ENCODE measurements around the gene MYO5A. TPM values are rescaled to one million over a fixed set of nuclear protein-coding genes. Genes with fewer than 3 reads are reported as not detected.
"Not testable (repeated sequence)": the region's sequence is repeated elsewhere in the genome, so short reads cannot be mapped to it uniquely, and the experiment has no call there.

Gene MYO5A
- total RNA-seq, 2 donors from 2014 or later: 2.6 to 6.0 TPM

DNA sequence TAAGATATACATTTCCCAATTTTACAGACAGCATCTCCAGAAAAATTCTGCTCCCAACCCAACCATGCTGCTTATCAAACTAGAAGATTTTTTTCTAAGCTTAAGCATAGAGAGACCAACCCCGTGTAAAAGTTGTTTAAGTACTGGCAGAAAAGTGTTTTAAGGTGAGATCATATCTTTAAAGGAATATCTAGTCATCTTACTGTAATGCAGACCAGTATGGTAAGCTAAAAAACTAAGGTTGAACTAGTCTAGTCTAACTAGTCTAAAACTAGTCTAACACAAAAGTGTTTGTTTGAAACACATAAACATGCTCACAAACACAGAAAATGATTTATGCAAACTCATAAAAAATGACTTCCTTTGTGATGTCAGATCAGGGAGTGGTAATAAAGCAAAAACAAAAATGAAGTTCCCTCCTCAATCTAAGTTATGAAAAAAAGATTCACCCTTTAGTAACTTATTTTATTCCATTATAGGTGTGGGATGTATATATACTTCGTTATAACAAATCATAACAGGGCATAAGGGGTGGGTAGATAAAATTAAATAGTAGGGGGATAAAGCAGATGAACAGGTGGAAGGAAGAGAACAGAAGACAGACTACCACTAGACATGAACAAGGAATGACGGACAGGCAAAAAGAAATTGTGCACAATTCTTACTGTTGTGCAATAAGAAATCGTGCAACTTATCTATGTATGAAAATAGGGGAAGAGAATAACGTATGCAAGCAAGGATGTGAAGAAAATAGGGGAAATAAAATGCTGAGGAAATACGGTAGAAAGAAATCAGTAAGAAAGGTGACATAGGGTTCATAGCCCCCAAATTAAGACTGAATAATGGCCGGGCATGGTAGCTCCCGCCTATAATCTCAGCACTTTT lies 10.0 kb downstream of the MYO5A start:
- no peak overlapping the region for H3K27ac ChIP-seq
- no peak overlapping the region for H3K9ac ChIP-seq (ENCODE audit: low read depth in 2 of 2, low read length in 2 of 2)
- no peaks in the 10 kb centered on the region for H3K9me3 ChIP-seq
- no peaks in the 10 kb centered on the region for H3K36me3 ChIP-seq
- TF ChIP-seq, protein P1, sequence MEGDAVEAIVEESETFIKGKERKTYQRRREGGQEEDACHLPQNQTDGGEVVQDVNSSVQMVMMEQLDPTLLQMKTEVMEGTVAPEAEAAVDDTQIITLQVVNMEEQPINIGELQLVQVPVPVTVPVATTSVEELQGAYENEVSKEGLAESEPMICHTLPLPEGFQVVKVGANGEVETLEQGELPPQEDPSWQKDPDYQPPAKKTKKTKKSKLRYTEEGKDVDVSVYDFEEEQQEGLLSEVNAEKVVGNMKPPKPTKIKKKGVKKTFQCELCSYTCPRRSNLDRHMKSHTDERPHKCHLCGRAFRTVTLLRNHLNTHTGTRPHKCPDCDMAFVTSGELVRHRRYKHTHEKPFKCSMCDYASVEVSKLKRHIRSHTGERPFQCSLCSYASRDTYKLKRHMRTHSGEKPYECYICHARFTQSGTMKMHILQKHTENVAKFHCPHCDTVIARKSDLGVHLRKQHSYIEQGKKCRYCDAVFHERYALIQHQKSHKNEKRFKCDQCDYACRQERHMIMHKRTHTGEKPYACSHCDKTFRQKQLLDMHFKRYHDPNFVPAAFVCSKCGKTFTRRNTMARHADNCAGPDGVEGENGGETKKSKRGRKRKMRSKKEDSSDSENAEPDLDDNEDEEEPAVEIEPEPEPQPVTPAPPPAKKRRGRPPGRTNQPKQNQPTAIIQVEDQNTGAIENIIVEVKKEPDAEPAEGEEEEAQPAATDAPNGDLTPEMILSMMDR (IDR thresholded peaks at IDR 0.05): no peak
- no peak overlapping the region for H3K4me3 ChIP-seq
- intact Hi-C loops (cut with DNase I): no loop called here
- H3K27me3 ChIP-seq: no peaks in the 10 kb centered on the region
- H3K4me1 ChIP-seq: no peaks in the 10 kb centered on the region
- DNase-seq: no peak

DNA sequence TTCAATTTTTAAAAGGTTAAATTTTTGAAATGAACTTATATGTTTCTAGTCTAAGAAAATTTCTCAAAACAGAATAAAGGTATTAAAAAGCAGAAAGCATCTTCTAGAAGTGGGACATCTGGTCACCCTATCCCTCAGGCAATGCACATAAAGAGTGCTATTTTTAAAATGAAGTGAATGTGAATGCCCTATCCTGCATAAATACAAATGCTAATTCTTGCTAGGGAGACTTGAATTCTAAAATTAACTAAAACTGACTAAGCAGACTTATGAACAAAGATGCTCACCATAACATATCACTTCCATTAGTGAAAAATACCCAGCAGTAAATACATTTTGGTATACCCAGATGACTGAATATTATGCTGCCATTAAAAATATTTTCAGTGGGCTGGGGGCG lies 11.7 kb downstream of the MYO5A start:
- intact Hi-C loops (cut with DNase I): no loop called here
- H3K27ac ChIP-seq: no peak overlapping the region
- no peaks in the 10 kb centered on the region for H3K36me3 ChIP-seq
- no peak overlapping the region for H3K9ac ChIP-seq (ENCODE audit: low read depth in 2 of 2, low read length in 2 of 2)
- H3K27me3 ChIP-seq: no peaks in the 10 kb centered on the region
- H3K4me1 ChIP-seq: no peaks in the 10 kb centered on the region
- DNase-seq: no peak
- TF ChIP-seq, protein P1 (IDR thresholded peaks at IDR 0.05): no peak
- no peak overlapping the region for H3K4me3 ChIP-seq
- H3K9me3 ChIP-seq: no peaks in the 10 kb centered on the region

DNA sequence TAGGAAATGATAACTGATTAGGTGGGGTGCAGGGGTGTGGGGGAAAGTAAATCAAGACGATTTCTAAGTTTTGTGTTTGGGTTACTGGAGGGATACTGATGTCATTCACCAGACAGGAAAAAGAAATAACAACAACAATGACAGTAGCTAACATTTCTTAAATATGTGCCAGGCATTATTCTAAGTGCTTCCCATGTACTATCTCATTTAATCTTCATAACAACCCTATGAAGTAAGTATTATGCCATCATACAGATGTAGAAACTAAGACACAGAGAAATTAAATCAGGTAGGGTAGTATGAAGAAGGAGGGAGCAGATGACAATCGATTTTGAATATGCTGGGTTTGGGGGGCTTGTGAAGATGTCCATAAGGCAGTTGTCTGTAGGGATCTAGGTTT lies 13.3 kb downstream of the MYO5A start:
- H3K4me3 ChIP-seq: no peak overlapping the region
- H3K27ac ChIP-seq: no peak overlapping the region
- H3K9ac ChIP-seq (ENCODE audit: low read depth in 2 of 2, low read length in 2 of 2): no peak overlapping the region
- DNase-seq: no peak
- no peaks in the 10 kb centered on the region for H3K9me3 ChIP-seq
- no peaks in the 10 kb centered on the region for H3K27me3 ChIP-seq
- H3K4me1 ChIP-seq: no peaks in the 10 kb centered on the region
- TF ChIP-seq, protein P1 (IDR thresholded peaks at IDR 0.05): no peak
- intact Hi-C loops (cut with DNase I): no loop called here
- H3K36me3 ChIP-seq: no peaks in the 10 kb centered on the region

DNA sequence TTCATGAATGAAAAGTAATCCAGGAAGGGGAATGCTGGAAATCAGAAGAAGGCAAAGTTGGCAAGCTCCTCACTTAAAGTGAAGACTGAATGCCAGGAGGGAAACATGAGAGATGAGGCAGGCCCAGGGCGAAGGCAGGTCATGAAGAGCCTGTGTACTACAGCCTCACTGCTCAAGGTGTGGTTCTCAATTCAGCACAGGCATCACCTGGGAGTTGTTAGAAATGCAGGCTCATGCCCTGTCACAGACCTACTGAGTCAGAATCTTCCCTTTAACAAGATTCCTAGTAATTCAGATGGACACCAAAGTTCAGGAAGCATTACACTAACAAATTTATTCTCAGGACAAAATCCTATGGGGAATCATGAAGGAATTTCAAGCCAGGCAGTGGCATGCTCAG lies 14.2 kb downstream of the MYO5A start:
- Histone ChIP-seq H3K36me3 (no peaks in the 10 kb centered on the region), H3K27ac (no peak overlapping the region), H3K4me1 (no peaks in the 10 kb centered on the region), H3K27me3 (no peaks in the 10 kb centered on the region), H3K9ac (ENCODE audit: low read depth in 2 of 2, low read length in 2 of 2) (no peak overlapping the region), H3K4me3 (no peak overlapping the region), H3K9me3 (no peaks in the 10 kb centered on the region)
- intact Hi-C loops (cut with DNase I): no loop called here
- TF ChIP-seq, protein P1 (IDR thresholded peaks at IDR 0.05): no peak
- DNase-seq: no peak

DNA sequence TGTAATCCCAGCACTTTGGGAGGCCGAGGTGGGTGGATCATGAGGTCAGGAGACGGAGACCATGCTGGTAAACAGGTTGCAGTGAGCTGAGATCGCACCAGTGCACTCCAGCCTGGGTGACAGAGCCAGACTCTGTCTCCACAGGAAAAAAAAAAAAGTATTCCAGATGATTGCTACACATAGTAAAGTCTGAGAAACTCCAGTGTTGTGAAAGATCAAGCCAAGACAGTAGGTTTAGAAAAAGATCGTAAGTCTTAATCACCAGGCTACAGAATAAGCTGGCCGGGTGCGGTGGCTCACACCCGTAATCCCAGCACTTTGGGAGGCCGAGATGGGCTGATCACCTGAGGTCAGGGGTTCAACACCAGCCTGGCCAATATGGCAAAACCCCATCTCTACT lies 15.8 kb downstream of the MYO5A start:
- H3K4me3 ChIP-seq; H3K36me3 ChIP-seq; H3K27me3 ChIP-seq; DNase-seq; H3K27ac ChIP-seq; H3K4me1 ChIP-seq; H3K9ac ChIP-seq (ENCODE audit: low read depth in 2 of 2, low read length in 2 of 2); H3K9me3 ChIP-seq; intact Hi-C loops (cut with DNase I): not testable (repeated sequence)

DNA sequence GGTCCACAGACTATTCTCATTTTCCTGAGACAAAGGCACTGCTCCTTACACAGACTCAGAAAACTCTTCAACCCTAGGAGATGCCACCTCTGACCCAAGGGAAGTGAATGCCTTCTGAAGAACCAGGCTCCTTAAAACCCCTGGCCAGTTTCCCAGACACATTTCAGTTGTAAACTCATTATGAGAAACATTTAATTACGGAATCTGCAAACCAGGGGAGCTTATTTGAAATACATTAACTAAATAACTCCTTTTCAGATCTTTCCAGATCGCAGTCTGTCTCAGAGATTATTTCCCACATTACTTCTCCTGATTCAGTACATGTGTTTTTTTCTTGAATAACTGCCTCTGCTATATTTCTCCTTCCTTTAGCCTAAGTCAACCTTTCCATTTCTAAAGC lies 17.6 kb downstream of the MYO5A start:
- TF ChIP-seq, protein P1 (IDR thresholded peaks at IDR 0.05): no peak
- H3K27me3 ChIP-seq: no peaks in the 10 kb centered on the region
- no peak overlapping the region for H3K9ac ChIP-seq (ENCODE audit: low read depth in 2 of 2, low read length in 2 of 2)
- no peaks in the 10 kb centered on the region for H3K36me3 ChIP-seq
- H3K4me3 ChIP-seq: no peak overlapping the region
- DNase-seq: no peak
- H3K27ac ChIP-seq: no peak overlapping the region
- no peaks in the 10 kb centered on the region for H3K4me1 ChIP-seq
- intact Hi-C loops (cut with DNase I): no loop called here
- H3K9me3 ChIP-seq: no peaks in the 10 kb centered on the region
